ENCODE results near the gene PSMB7.

GRCh38 chr9:124450241-124450924, 35.1 kb upstream of the PSMB7 start, which contains the start of gene ADGRD2:
- no peak for TF ChIP-seq REST (IDR thresholded peaks at IDR 0.05; ENCODE audit: low read depth, low read length)
- TF ChIP-seq CTCF (IDR thresholded peaks at IDR 0.05) = no peak
- TF ChIP-seq GATA2 (CRISPR knock-in tag; IDR thresholded peaks at IDR 0.05) = no peak
- TF ChIP-seq SMC3 (IDR thresholded peaks at IDR 0.05; ENCODE audit: low read depth, low read length) = no peak
- TF ChIP-seq MAX (IDR thresholded peaks at IDR 0.05; ENCODE audit: low read depth) = no peak
- TF ChIP-seq TAF1 (IDR thresholded peaks at IDR 0.05; ENCODE audit: borderline replicate concordance, low read depth, low read length) = no peak
- no peak for TF ChIP-seq YY1 (IDR thresholded peaks at IDR 0.05; ENCODE audit: low read depth)
- no peak for TF ChIP-seq RXRA (IDR thresholded peaks at IDR 0.05; ENCODE audit: borderline replicate concordance, low read depth)
- TF ChIP-seq RCOR1 (IDR thresholded peaks at IDR 0.05; ENCODE audit: low read length) = no peak
- no peak for TF ChIP-seq EZH2phosphoT487 (IDR thresholded peaks at IDR 0.05; ENCODE audit: borderline replicate concordance, low read depth)
- TF ChIP-seq POLR2AphosphoS5 (IDR thresholded peaks at IDR 0.05; ENCODE audit: low read depth, low read length) = no peak
- no peak for TF ChIP-seq NFIC (IDR thresholded peaks at IDR 0.05; ENCODE audit: borderline replicate concordance)
- TF ChIP-seq FOXM1 (IDR thresholded peaks at IDR 0.05; ENCODE audit: low read depth) = no peak
